Head of caudate nucleus (tissue), 42 donors: ENCODE results near the gene ANO4.

ENCODE experiments used
- DNase-seq, 42 donors: peaks; one replicate each; pipeline versions ENCODE4 v3.0.0 to v3.0.0-alpha.2; 2020 to 2021; ENCODE audit warnings: mixed read lengths in 7 of 42
- intact Hi-C: fragments of 100-400 bp; cut with DNase I; formaldehyde crosslinking; loops from one replicate; pipeline ENCODE4 v1.15.0; 2022

ANO4 gene

DNA sequence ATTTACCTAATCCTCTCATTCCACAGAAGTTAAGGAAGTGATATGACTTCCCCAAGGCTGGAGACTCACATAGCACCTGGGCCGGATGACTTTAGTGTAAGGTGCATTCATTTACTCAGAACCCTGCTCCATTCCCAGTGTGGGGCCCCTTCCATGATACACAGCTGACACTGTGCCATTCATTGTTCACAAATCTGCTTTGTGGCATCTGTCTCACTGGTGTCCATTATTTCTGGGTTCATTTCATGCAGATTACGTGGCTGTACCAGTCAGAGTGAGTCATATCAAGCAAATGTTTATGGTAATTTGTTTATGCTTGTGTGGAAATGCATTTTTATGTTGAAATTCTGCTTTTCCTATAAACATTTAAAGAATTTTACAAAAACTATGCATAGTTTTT lies 5.2 kb downstream of the ANO4 start:
- DNase-seq: peak in 38 of 42 donors; percentile 4 to 85 (median 54)
- intact Hi-C loops: no loop called here

DNA sequence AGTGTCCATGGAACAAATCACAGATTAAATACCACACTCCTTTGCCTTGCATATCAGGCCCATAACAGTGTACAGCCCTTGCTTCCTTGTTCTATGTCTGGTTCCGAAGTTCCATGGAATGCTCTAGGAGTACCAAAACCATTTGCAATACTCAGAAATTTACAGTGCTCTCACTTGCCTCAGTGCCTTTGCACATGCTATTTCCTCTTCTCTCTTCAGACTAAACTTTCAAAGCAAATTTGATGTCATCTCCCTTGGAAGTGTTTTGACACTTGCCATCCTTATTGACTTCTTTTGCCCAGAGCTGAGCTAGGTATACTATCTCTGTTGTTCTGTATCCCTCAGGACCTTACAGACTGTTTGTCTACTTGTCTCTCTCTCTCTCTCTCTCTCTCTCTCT lies 6.1 kb downstream of the ANO4 start:
- DNase-seq: no peak
- intact Hi-C loops: no loop called here

DNA sequence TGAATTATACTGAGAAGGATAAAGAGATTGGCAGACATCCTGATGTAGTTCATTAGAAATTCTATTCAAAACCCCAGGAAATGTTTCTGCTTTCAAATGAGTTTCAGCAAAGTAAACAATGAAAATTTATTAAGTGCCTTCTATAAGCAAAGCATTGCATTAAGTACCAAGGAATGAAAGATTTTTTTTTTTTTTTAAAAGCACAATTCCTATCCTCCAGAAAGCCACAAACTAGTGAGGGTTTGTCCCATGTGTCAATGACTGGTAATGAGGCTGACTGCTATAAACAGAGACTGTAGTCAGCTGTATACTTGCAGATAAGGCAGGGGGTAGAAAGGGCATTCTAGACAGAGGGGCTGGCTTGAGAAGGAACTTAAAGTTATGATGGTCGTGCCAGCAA lies 6.7 kb downstream of the ANO4 start:
- intact Hi-C loops: no loop called here
- no peak for DNase-seq

DNA sequence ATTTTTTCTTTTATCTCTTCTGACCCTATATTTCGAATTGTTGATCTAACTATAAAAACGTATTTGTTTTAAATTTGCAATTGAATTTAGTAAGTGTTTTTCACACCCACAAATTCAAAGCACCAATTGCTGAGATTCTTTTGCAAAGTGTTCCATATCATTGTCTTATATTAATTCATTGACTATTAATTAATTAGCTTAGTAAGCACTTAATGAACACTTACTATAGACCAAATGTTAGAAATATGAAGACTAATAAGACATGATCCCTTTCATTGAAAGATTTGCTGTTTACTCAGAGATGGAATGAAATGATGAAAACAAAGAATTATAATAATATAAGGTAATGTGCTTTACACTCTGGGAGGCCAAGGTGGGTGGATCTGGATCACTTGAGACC lies 14.2 kb downstream of the ANO4 start:
- intact Hi-C loops: no loop called here

GRCh38 chr12:100820314-100820713 lies 25.7 kb downstream of the ANO4 start:
- intact Hi-C loops: loop anchor here (10.0 kb wide), 1 partner anchor 584 kb away; the partner anchor contains the start of gene ARL1
- no peak for DNase-seq

More for the DNA sequence above, 14.2 kb downstream of the ANO4 start:
- DNase-seq: no peak

GRCh38 chr12:100823963-100824362 lies 29.4 kb downstream of the ANO4 start:
- no peak for DNase-seq
- intact Hi-C loops: loop anchor here (10.0 kb wide), 1 partner anchor 581 kb away; the partner anchor contains the start of gene ARL1

- DNase-seq: no peak
- intact Hi-C loops: loop anchor here (10.0 kb wide), 1 partner anchor 580 kb away; the partner anchor contains the start of gene ARL1
These were observed 29.9 kb downstream of the ANO4 start for GRCh38 chr12:100824476-100824875.

- intact Hi-C loops: loop anchor here (10.0 kb wide), 1 partner anchor 578 kb away; the partner anchor contains the start of gene ARL1
These were observed 31.7 kb downstream of the ANO4 start for GRCh38 chr12:100826323-100826722.

GRCh38 chr12:100827901-100828520 lies 33.4 kb downstream of the ANO4 start:
- intact Hi-C loops: loop anchor here (10.0 kb wide), 1 partner anchor 577 kb away; the partner anchor contains the start of gene ARL1
- DNase-seq: peak in 14 of 42 donors; percentile 8 to 56 (median 26)

More at GRCh38 chr12:100826323-100826722, 31.7 kb downstream of the ANO4 start:
- peak in 39 of 42 donors; percentile 9 to 88 (median 48) for DNase-seq

- DNase-seq: no peak
- intact Hi-C loops: no loop called here
These were observed 35.6 kb downstream of the ANO4 start for GRCh38 chr12:100830003-100830795.

- intact Hi-C loops: no loop called here
- DNase-seq: no peak
These were observed 38.7 kb downstream of the ANO4 start for GRCh38 chr12:100833282-100833681.

DNA sequence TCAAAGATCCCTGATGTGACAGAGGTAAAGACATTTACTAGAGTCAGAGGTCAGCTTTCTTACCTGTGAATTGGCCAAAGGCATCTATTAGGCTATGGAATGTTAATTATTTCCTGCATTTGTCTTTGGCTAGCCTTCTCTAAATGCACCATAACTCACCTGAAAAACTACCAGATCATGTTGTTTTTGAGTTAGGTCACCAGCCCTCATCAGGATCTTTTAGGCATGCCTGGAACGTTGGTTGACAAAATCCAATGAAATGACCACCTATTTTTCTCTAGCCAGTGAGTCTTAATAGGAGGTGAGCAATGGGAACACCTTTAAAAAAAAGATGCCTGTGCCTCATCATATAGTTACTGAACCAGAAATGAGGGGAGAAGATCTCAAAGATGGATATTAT lies 46.2 kb downstream of the ANO4 start:
- DNase-seq: no peak
- intact Hi-C loops: no loop called here

GRCh38 chr12:100842156-100842555 lies 47.6 kb downstream of the ANO4 start:
- intact Hi-C loops: no loop called here
- DNase-seq: no peak

GRCh38 chr12:100843061-100843460 lies 48.5 kb downstream of the ANO4 start:
- intact Hi-C loops: no loop called here

DNA sequence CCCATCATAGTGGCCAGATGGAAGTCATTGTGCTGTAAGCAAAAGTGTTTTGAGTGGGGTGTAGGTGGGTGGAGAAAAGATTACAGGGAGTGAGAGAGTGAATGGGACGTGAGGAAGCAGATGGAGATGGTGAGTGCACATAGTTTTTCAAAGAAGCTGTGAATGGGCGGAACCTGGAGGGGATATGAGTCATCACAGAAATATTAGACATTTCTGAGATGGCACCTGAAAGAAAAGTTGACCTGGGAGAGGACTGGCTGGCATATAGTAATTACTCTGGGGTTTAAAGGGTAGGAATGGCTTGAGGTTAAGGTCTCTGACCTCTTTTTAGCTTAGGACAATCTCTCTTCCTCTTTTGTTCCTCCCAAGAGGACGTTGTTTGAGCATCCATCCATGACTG lies 50.5 kb downstream of the ANO4 start:
- intact Hi-C loops: no loop called here
- DNase-seq: no peak

More at GRCh38 chr12:100843061-100843460, 48.5 kb downstream of the ANO4 start:
- DNase-seq: no peak

GRCh38 chr12:100851637-100852036 lies 57.1 kb downstream of the ANO4 start:
- intact Hi-C loops: no loop called here
- no peak for DNase-seq

- intact Hi-C loops: no loop called here
- peak in 1 of 42 donors; percentile 8 for DNase-seq
These were observed 62.8 kb downstream of the ANO4 start for GRCh38 chr12:100857418-100857817.

GRCh38 chr12:100857971-100858370 lies 63.4 kb downstream of the ANO4 start:
- intact Hi-C loops: no loop called here
- no peak for DNase-seq

DNA sequence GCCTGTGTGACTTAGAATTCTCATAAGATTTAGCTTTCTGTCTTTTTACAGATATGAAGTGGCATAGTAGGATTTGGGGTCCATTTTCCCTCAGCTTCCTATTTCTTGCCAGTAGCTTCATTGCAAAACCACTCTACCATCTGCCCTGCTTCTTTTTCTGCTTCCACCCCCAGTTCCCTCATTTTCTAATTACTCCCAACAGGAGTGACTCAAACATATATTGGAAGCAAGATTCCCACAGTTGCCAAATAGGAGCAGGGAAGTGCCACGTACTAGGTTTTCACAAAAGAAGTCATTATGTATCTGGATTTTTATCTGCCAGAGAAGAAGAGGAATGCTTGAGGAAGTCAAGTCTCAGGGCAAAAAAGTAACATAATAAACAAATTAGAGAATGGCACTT lies 64.1 kb downstream of the ANO4 start:
- peak in 8 of 42 donors; percentile 9 to 47 (median 22) for DNase-seq
- intact Hi-C loops: no loop called here

DNA sequence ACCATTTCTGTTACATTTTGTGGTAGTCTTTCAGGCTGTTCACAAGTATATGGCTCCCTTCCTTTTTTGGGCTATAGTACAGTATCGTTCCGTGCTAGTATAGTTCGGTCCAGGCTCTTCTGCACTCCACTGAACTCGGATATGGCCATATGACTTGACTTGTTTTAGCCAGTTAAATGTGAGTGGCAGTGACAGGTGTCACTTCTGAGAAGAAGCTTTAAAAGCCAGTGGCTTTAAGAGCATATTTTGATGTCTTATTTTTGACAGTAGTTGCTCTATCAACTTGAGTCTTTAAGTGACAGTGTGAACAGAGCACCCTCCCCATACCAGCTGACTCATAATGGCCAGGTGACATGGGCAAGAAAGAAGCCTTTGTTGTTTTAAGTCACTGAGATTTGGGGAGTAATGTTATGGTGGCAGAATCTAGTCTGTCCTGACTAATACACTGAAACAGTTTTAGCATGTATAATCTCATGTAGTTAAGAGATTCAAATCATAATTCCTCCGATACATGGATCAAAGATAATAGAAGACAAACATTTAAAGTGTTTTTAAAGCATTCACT lies 64.6 kb downstream of the ANO4 start:
- intact Hi-C loops: no loop called here

More for the DNA sequence above, 64.6 kb downstream of the ANO4 start:
- no peak for DNase-seq
